HG03521 (cell line): Measurements from ENCODE around the gene IL17B.
A peak's percentile ranks its signal among the peaks of the same experiment; 100 is the strongest.

Source experiments
- ATAC-seq: cut with Tn5 transposase; IDR thresholded peaks from one replicate; pipeline ENCODE4 v1.9.1; 2021; ENCODE audit warnings: mild to moderate bottlenecking, moderate library complexity; ENCODE audit not compliant: unreplicated experiment

Gene IL17B

DNA sequence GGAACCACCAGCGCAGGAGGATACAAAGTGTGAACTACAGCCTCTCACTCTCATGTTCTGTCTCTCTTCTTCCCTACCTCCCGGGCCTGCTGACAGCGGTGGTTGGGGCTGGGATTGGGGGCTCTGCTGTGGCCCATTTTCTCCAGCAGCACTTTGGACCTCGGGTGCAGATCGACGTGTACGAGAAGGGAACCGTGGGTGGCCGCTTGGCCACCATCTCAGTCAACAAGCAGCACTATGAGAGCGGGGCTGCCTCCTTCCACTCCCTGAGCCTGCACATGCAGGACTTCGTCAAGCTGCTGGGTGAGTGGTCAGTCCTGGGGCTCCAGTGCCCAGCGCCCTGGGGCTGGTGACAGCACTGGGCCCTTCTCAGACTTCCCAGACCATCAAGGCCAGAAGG, 16.6 kb downstream of the IL17B start:
- ATAC-seq, result no peak

- ATAC-seq, result no peak
These were observed 18.8 kb downstream of the IL17B start for GRCh38 chr5:149360272-149360671.

DNA sequence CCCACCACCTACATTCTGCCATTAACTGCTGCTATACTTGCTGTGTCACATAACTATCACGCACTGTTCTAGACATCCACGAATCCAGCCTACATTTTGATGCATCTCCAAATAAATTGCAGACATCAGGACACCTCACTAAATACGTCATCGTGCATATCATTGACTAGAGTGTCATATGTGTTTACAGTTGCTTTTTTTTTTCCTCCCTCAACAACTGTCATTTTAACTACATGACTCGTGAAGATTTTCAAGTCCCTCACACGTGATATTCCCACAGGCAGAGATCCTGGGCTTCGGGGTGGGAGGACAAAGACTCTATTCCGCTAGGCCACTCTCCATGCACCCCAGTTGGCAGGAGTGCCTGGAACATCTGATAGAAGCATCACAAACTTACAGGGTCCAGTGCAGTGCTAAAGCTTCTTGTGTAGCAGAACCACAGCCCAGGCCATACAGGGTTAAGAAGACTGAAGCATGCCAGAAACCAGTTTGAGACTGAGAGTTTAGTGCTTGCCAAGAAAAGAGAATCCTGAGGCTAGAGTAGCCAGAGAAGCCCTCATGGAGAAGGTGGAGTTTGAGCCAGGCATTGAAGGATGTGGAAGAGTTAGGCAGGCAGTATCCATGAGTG, 20.1 kb downstream of the IL17B start:
- no peak for ATAC-seq

DNA sequence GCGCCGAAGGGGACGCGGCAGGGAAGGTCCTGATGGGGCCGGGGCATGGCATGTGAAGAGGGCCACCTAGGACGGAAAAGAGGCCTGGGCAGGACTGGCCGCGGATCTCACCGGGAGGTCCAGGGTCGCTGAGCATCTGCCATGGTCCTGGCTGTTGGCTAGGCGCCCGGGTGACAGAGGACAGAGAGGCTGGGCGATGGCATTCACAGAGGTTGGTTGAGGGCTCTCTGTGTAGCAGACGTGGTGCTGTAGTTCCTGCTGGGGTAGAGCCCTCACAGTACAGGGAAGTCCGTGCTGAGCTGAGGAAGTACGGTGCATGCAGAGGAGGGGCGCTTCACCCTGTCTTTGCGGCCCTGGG, 20.8 kb downstream of the IL17B start:
- ATAC-seq, result peak; percentile 4

DNA sequence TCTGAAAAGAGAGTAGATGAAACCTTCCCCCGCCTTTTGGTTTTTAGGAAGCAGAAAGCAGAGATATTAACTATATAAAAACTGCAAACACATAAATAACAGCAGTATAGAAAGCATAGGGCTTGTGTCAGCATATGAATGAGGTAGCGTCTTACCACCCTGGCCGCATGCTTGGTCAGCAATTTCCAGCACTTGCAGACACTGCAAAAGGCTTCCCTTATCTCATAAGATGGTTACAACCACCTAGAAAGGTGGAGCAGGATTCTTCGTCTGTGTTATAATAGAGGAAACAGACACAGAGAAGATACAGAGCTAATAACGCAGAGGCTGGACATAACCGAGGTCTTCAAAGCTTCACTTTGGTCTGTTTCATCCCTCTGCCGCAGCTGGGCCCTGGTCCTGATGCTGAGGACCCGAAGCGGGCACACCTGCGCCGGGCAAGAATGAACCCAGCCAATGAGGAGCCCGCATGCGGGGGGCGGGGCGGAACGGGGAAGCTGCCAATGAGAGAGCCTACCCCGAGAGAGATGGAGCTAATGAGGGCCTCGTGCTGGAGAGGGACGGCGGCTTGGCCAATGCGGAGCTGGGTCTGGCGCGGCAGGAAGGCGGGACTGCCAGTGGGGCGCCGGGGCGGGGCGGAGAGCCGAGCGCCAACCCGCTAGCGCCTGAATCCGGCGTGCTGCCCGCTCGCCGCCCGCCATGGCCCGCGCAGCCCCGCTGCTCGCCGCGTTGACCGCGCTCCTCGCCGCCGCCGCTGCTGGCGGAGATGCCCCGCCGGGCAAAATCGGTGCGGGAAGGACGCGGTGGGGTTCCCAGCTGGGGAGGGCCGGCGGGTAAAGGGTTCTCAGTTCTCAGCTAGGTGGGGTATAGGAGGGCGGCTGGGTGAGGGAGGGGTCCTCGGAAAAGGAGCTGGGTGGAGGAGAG, 21.5 kb downstream of the IL17B start, which contains the start of gene PCYOX1L:
Gene PCYOX1L (plus strand): TSS at position 677 of the 924 bp plus-strand sequence. CDS start 23 bp downstream, at position 700.
- ATAC-seq, result peak; percentile 99

DNA sequence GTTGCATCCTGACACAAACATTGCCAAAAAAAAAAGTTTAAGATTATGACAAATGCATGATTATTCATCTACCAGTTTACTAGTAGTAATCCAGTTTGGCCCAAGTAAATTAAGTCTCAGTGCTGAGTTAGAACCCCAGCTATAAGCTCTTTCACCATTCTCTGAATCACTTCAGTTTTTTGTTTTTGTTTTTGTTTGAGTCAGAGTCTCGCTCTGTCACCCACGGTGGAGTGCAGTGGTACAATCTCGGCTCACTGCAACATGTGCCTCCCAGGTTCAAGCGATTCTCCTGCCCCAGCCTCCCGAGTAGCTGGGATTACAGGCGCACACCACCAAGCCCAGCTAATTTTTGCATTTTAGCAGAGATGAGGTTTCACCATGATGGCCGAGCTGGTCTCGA, 22.7 kb downstream of the IL17B start:
- no peak for ATAC-seq

DNA sequence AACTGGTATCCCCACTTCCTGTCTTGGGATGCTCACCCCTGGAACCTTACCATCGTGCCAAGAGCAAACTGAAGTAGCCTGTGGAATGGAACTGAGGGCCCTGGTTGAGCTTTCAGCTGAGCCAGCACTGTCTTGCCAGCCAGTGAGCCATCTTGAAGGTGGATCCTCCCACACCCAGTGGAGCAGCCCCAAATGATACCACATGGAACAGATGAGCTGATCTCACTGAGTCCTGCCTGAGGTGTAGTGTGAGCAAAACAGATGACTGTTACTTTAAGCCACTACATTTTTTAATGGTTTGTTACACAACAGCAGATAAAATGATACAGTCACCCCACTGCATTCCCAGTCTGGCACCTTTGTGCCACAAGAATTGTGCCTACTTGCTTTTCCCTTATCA, 23.4 kb downstream of the IL17B start:
- no peak for ATAC-seq

GRCh38 chr5:149353911-149354310, 25.2 kb downstream of the IL17B start:
- ATAC-seq, result no peak

- ATAC-seq, result no peak
These were observed 26.9 kb downstream of the IL17B start for GRCh38 chr5:149352169-149352568.

DNA sequence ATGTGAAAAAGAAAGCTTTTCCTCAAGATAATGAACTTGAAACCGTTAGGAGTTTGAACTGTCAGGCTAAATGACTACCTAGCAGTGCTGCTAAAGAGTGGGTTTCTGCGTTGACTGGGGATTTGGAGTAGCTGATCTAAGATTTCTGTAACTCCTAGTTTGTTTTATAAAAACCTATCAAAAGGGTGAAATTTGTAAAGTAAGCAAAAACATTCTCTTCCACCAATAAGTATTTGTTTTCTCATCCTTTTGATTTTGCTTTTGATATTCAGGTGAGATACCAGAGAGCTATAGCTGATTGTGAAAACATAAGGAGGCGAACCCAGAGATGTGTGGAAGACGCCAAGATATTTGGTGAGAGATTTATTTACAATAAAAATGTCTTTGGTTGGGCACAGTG, 29.7 kb downstream of the IL17B start:
- no peak for ATAC-seq

- ATAC-seq, result no peak
These were observed 30.6 kb downstream of the IL17B start for GRCh38 chr5:149348518-149348917.

DNA sequence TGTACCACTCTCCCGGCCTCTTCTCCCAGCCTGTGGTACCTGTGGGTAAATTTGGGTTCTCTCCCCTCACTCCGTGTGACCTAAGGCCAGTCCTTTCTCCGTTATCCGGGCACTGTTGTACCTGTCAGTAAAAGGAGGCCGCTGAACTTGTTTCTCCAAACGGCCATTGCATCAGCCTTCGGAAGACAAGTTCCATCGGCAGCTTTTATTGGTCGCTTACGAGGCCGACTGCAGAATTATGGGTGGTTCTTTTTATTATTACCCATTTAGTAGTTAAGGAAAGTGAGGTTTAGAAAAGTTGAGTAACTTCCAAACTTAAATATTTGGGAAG, 33.2 kb downstream of the IL17B start:
- ATAC-seq, result peak; percentile 5

DNA sequence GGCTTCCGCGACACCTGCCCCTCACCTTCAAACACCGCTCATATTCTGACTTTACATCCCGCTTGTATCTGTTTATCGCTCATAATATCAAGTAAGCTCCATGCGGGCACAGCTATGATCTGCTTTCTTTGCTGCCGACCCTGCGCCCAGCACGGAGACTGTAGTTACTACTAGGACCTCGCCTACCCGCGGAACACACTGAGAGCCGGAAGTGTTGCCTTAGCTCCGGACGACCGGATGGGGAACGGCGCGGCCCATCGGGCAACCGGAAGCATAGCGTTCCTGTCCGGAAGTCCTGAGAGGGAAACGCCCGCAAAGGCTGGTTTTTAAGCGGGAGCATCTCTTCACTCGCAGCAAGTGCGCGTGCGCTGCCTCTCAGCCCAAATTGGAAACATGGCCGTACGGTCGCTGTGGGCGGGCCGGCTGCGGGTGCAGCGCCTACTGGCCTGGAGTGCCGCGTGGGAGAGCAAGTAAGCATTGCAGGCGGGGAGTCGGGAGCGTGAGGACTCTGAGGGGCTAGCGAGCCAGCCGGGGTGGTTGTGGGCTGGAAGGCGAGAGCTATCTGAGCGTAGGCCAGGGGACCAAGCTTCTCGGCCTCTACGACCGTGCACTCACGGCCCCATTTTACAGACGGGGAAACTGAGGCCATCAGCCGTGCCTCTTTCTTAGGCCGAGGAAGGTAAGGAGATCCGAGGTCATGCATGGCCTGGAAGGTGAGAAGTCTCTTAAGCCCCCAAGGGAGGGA, 33.8 kb downstream of the IL17B start, which contains the start of gene GRPEL2:
Gene GRPEL2 (plus strand): TSS at position 353 of the 745 bp plus-strand sequence. CDS start 41 bp downstream, at position 394.
- peak; percentile 95 for ATAC-seq

- no peak for ATAC-seq
These were observed 34.9 kb downstream of the IL17B start for GRCh38 chr5:149344151-149344550.

- ATAC-seq, result no peak
These were observed 37.2 kb downstream of the IL17B start for GRCh38 chr5:149341876-149342275.

DNA sequence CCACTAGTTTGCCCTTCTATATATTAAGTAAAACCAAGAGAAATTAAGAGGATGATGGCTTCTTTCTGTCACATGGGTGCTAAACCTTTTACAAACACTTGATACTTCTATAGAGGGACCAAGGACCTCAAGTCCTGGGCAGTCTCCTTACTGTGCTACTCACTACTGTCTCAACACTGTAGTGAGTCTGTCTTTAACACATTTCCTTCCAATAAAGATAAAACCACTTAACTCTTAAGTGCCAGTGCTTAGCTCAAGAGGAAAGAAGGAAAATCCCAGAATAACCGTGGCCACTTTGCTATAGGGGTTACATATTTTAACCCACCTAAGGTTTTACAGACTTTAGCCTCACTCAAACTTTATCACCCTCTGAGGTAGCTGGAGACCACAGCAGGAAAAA, 38.2 kb downstream of the IL17B start:
- no peak for ATAC-seq

- ATAC-seq, result no peak
These were observed 40.7 kb downstream of the IL17B start for GRCh38 chr5:149338364-149338763.

DNA sequence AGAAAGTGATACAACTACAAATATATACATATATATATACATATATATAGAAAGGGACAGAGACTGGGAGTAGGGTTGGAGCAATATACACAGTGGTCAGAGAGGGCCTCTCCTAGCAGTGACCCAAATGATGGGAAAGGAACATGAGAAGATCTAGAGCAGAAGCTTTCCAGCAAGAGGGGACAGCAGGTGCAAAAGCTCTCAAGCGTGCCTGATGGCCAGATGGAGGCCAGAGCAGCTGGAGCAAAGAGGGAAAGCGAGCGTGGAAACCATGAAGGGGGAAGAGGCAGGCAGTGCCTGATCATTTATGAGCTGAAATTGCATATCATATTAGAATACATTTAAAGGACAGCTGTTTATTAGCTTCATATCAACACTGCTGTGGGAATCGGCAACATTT, 41.4 kb downstream of the IL17B start:
- no peak for ATAC-seq

- no peak for ATAC-seq
These were observed 45.2 kb downstream of the IL17B start for GRCh38 chr5:149333711-149334443.

GRCh38 chr5:149328177-149328576, 50.9 kb downstream of the IL17B start:
- ATAC-seq, result no peak

GRCh38 chr5:149326611-149327010, 52.5 kb downstream of the IL17B start:
- no peak for ATAC-seq
